GM18861 (cell line): Measurements from ENCODE around the gene DPEP2NB.
"Not testable (repeated sequence)": the region's sequence is repeated elsewhere in the genome, so short reads cannot be mapped to it uniquely, and the experiment has no call there.

ENCODE experiments used
- ATAC-seq: cut with Tn5 transposase; IDR thresholded peaks from one replicate; pipeline ENCODE4 v1.9.1; 2021; ENCODE audit not compliant: unreplicated experiment

DPEP2NB gene, protein sequence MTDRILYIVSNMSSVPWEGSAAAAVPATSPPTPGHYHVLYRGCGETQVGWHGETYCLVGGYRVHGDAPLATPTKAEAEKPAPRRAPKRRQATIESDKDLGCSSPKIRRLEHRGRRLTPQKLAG

DNA sequence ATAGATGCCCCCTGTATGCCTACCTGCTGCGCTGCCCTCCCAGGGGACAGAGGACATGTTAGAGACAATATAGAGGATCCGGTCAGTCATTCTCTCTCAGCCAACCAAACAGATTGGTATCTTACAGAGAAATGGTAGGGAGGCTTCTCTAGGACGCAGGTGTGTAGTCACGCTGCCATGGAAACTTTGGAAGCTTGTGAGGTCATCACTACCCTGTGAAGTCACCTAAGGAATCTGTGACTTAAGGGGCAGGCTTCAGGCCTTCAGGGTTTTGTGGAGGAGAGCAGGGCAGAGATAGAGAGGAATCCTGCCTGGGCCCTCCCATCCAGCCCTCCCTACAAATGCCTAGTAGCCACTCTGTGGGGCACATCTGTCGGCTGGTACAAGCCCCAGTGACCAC lies at the start of gene DPEP2NB:
DPEP2NB (minus strand) TSS at position 231 of the 400 bp plus-strand sequence; CDS start at position 90, 141 bp downstream.
- ATAC-seq = no peak

DNA sequence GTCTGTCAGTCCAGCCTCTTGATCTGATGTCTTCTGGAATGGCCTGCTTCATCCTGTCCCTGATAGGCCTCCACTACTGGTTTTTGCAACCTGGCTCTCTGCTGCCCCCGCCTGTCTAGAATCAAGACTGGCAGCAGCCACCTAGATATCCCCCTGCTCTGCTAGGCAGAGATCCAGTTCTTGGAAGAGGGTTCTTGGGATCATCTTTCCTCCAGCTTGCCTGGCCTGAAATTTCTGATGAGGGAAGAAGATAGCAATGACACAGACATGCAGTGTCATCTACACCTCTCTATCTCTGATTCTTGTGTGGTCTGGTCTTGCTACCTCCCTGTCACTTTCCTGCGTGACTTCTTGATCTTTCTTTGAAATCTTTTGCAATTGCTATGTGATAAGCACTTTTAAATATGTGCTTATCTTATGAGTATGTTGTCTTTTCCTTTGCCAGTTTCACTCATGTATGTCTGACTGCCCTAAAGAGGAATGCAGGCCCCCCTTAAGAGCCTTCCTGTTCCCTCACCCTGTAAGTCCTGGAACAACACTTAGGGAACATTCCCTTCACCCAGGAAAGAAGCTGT lies 49.2 kb upstream of the DPEP2NB start:
- ATAC-seq = no peak

DNA sequence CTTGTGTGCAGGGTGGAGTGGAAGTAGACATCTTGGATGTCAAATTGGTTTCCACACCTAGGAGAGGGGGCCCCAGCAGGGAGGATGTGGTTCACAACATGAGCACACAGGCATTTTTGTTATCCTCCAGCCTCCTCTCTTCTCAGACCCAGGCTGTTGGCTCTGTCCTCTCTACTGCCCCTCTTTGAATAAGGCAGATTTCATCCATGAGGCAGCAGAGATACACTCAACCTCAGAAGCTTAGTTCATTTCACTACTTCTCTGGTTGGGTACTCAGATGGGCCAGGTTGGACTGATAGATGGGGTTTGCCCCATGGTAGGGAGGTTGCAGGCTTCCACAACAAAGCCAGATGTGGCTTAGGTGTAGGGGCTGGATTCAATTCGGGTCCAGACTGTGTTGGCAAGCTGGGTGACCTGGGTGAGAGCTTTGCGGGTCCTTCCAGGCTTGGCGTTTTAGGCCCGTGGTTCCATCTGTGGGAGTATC lies 47.2 kb upstream of the DPEP2NB start:
- ATAC-seq = no peak

DNA sequence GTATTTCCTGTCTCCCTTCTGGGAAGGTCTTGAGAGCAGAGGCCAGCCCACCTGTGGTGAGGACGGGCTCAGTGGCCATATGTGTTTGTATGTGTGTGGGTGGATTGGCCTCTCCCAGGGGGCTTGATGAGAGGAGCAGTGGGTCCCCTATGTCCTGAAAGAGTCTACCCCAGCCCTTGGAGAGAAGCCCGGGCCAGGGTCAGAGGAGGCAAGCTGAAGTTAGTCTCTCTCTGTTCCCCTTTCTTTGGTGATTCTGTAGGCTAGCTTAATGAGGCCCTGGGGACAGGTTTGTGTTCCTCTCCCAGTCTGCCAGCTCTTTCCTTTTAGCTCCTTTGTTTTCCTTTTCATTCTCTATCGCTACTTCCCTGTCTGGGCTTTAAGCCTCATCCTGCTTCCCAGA lies 45.7 kb upstream of the DPEP2NB start:
- no peak for ATAC-seq

DNA sequence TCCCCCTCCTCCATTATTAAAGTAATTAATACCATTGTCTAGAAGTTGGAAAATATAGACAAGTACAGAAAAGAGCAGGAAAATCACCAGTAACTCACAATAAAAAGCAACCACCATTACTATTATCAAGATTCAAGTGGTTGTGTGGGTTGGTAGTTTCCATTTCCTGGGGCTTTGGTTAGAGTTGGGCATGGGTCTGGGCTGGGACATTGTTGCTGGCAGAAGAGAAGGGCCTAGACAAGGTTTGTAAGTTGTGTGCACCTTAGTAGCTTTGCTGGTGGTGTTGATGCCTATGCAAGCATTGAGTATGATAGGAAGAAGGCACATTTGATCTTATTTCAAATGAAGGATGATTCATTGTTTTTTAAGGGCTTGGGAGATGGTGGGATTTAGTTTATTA lies 44.1 kb upstream of the DPEP2NB start:
- ATAC-seq = no peak

DNA sequence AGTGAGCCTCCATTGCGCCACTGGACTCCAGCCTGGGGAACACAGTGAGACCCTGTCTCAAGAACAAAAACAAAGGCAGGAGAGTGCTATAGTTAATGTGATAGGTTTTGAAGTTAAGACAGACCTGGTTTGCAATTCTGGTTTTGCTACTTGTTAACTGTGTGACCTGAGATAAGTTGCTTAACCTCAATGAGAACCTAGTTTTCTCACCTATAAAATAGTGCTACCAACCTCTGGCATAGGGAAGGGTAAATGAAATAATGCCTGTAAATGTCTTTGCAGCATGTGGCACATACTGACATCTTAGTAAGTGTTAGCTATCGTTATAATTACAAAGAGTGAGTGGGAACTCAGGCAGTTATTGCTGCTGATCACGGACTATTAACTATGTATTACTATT lies 39.7 kb upstream of the DPEP2NB start:
- no peak for ATAC-seq

DNA sequence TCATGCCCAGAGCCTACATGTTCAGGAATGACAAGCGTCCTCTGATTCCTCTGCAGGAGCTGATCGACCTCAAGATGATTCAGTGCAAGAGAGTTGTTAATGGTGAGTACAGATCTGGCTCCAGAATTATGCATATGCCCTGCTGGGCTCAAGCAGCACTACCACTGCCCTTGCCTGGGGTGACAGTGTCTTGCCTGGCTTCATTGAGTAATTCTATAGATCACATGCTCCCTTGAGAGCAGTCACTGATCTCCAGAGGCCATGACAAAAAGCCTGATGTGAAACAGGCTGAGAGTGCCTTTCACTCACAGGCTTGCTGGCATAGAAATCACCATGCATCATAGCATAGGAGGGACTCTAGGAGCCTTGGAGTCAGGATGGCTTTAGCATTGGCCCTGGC lies 33.7 kb upstream of the DPEP2NB start:
- no peak for ATAC-seq

DNA sequence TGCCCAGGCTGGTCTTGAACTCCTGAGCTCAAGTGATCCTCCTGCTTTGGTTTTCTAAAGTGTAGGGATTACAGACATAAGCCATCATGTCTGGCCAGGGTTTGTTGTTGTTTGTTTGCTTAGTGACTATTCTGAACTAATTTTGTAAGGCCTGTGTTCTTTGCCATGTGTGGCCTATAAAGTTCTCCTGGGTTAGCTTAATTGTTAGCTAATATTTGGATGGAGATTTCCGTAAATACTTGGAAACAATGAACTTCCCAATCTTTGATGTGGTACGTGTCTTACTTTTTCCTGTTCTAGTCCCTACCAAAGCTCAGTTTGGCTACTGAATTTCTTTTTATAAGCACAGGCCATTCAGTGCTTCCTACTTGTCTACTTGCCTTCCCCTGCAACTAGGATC lies 32.3 kb upstream of the DPEP2NB start:
- no peak for ATAC-seq

DNA sequence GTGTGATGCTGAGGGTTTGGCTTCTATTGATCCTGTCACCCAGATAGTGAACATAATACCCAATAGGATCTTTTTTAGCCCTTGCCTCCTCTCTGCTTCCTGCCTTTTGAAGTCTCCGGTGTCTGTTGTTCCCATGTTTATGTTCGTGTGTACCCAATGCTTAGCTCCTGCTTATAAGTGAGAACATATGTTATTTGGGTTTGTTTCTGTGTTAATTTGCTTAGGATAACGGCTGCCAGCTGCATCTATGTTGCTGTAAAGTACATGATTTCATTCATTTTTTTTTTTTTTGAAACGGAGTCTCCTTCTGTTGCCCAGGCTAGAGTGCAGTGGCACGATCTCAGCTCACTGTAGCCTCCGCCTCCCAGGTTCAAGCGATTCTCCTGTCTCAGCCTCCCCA lies 30.4 kb upstream of the DPEP2NB start:
- ATAC-seq = no peak

DNA sequence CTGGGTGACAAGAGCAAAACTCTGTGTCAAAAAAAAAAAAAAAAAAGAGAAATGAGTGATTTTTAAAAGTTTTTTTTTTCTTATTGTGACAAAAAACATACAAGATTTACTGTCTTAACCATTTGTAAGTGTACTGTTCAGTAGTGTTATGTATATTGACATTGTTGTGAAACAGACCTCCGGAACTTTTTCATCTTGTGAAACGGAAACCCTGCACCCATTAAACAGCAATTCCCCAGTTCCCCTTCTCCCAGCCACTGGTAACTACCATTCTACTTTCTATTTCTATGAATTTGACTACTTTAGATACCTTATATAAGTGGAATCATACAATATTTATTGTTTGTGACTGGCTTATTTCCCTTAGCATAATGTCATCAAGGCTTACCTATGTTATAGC lies 26.1 kb upstream of the DPEP2NB start:
- ATAC-seq = no peak

DNA sequence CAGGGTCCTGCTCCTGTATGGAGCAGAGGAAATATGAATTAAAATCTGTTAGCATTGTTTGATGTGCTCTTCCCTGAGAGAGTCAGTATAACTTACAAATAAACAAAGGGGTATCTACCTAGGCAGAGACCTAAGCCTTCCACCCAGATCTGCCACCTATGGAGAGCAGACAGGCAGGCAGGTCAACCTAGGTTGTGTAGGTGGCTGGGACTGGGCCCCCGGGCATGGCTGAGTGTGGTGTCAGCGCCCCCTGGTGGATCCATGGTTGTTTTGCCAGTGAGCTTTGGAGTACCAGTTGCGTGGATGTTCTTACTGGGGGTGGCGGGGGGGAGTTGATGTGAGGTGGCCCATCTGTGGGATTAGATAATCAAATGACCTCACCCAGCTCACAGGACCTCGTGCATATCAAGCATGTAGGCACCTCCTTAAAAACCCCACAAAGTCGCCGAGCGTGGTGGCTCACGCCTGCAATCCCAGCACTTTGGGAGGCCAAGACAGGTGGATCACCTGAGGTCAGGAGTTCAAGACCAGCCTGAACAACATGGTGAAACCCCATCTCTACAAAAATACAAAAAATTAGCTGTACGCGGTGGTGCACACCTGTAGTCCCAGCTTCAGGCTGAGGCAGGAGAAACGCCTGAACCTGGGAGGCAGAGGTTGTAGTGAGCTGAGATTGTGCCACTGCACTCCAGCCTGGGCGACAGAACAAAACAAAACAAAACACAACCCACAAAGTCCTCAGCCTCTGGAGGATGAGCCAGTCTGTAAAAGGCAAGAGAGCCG lies 25.0 kb upstream of the DPEP2NB start:
- ATAC-seq = peak; percentile 71

DNA sequence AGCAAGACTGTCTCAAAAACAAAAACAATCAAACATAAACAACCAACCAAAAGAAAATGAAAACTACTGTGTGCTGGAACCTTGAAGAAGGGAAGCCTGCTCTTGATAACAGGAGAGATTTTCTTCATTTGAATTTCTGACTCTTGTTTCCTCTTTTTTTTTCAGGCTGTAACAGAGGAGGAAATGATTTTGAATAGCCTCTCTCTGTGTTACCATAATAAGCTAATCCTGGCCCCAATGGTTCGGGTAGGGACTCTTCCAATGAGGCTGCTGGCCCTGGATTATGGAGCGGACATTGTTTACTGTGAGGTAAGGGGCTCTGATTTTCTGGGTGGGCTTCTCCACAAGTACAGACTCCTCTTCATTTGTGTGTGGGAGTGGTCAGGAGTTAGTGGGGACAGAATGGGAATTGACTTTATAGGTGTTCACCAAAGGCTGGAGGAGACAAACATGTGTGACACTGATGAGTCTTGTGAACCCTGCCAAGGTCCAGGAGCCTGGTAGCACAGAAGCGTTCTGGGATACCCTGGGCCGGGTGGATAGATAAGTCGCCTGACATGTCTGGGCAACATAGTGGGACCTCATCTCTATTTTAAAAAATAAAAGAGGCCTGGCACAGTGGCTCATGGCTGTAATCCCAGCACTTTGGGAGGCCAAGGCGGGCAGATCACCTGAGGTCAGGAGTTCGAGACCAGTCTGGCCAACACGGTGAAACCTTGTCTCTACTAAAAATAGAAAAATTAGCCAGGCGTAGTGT lies 22.3 kb upstream of the DPEP2NB start:
- ATAC-seq = no peak

DNA sequence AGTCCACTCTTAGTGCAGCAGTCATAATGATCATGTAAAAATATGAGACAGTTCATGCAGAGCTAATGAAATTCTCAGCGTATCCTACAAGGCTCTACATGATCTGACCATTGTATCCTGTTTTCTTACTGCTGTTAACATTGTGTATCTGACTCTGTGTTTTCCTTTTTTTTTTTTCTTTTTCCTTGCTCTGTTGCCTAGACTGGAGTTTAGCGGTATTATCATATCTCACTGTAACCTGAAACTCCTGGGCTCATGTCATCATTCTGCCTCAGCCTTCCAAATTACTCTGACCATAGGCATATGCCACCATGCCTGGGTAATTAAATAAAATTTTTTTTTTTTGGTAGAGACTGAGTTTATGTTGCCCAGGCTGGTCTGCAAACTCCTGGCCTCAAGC lies 19.5 kb upstream of the DPEP2NB start:
- no peak for ATAC-seq

DNA sequence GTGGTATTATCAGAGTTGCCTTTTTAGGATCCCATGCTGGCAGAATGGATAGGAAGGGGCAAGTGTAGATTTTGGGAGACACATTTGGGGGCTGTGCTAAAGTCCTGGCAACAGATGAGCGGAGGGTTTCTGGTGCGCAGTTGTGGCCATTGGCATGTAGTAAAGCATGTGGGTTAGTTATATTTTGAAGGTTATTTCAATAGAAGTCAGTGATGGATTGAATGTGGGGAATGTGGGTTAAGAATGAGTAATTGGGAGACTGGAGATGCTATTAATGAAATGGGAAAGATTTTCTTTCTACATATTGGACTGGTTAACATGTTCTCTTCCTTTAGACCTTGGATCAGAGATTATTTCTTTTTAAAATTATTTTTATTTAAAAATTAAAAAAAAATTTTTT lies 17.4 kb upstream of the DPEP2NB start:
- ATAC-seq = no peak

DNA sequence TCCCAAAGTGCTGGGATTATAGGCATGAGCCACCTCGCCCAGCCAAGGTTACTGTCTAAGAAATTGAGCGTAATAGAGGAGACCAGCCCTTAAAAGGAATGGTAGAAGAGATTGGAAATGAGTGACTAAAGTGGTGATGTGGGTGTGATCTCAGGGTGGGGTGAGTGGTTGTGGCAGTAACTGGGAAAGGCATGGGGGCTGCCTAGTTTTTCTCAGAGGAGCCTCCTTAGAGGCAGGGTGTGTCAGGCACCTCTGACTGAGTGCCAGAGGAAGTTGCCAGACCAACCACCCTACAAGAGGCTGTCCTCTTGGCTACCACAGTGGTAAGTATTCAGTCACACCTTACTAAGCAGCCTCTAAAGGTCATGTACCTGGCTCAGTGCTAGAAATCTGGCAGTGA lies 16.2 kb upstream of the DPEP2NB start:
- no peak for ATAC-seq

DNA sequence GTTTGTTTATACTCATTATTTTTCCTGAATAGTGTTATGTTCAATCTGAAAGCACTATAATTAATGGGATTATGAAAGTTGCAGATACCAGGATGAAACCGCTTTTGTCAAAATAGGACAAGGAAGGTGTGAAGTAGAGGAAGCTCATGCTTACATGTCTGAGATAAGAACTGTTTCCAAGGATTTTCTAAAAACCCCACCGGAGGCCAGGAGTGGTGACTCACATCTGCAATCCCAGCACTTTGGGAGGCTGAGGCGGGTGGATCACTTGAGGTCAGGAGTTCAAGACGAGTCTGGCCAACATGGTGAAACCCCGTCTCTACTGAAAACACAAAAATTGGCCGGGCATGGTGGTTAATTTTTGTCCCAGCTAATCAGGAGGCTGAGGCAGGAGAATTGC lies 14.4 kb upstream of the DPEP2NB start:
- not testable (repeated sequence) for ATAC-seq

DNA sequence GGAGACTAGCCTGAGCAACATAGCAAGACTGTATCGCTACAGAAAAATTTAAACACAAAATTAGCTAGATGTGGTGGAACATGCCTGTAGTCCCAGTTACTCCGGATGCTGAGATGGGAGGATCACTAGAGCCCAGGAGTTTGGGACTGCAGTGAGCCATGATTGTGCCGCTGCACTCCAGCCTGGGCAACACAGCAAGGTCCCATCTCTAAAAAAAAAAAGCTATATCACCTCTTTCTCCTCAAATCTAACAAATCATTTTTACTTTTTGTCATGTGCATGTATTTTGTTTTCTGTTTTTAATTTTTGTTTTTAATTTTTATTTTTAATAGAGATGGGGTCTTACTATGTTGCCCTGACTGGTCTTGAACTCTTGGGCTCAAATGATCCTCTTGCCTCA lies 13.3 kb upstream of the DPEP2NB start:
- ATAC-seq = no peak

DNA sequence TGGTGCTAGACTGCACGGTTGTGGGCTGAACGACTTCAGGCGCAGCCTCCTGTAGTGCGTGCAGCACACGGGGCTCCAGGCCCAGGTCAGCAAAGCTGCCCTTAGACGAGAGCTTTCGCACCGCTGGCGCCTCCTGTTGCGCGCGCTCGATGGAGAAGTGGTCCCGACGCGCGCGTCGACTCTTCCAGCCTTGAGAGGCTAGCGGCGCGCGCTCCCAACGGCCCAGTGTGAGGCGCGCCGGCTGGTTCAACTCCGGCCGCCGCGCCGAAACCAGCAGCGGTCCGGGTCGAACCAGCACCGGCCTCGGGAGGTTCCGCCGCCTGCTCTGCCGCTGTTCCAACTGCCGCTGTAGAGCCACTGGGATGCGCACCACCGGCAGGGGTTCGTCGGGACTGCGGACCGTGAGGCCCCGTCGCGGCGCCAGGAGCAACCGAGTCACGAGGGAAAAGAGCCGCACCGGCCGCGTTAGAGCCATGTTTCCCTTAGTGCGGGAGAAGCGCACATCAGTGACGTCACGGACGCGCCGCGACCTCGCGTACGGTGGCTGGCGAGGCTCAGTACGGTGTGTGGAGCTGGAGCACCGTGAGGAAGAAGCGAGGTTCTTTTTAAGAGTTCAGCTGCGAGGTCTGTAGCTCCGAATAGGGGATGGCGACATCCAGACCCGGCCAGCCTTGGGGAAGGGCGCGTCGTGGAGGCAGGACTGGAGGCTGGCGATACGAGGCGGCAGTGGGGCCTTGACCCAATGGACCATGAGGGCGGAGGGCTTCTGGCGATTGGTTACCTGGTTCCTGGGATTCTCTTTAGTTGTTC lies 7.2 kb upstream of the DPEP2NB start, which contains the start of the genes DDX28 and DUS2:
DDX28 (minus strand) TSS at position 505 of the 810 bp plus-strand sequence; CDS start at position 475, 30 bp downstream.
DUS2 (plus strand) TSS at position 557 of the 810 bp plus-strand sequence. CDS start 14,740 bp downstream, outside the sequence.
- peak; percentile 67 for ATAC-seq

DNA sequence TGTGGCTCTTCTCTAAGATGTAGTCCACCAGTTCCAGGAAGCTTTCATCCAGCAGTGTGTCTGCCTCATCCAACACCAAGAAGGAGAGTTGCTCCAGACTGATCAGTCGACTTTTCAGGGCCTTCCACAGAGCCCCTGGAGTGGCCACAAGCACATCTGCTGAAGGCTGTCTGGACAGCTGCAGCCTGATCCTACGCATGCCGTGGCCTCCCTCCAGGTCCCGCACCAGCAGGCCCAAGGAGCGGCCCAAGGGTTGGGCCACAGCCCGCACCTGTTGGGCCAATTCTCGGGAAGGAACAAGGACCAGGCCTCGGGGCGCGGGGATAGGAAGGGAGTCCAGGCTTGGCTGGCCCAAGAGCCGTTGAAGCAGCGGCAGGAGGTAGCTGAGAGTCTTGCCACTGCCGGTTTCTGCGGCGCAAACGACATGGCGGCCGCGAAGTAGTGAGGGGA lies 6.6 kb upstream of the DPEP2NB start:
- ATAC-seq = no peak

DNA sequence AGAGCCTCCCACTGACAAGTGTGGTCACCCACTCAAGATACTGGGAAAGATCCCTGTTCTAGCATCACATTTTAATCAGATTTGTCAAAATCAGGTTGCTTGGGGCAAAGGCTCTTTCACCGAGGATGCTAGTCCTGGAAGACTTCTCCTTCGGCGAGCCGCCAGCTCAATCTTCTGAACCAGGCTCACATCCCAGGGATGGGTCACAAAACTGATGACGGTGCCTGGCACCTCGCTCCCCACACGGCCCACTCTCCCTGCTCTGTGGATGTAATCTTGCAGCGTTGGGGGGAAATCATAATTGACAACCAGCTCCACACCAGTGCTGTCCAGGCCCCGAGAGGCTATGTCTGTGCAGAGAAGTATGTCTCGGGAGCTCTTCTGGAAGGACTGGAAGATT lies 5.8 kb upstream of the DPEP2NB start:
- ATAC-seq = no peak
